GM18507 (cell line): Measurements from ENCODE around the gene HMCN2.
"Not testable (repeated sequence)": the region's sequence is repeated elsewhere in the genome, so short reads cannot be mapped to it uniquely, and the experiment has no call there.

Experiments used
- DNase-seq: peaks from one replicate; pipeline ENCODE4 v3.0.0; 2011; ENCODE audit warnings: low read depth; ENCODE audit not compliant: insufficient read length; ENCODE audit errors: extremely low spot score
- FAIRE-seq: peaks from 2 replicates; lab custom pipeline; 2011; peaks lifted over from hg19 to GRCh38; lab: Jason Lieb, UNC

The HMCN2 gene

DNA sequence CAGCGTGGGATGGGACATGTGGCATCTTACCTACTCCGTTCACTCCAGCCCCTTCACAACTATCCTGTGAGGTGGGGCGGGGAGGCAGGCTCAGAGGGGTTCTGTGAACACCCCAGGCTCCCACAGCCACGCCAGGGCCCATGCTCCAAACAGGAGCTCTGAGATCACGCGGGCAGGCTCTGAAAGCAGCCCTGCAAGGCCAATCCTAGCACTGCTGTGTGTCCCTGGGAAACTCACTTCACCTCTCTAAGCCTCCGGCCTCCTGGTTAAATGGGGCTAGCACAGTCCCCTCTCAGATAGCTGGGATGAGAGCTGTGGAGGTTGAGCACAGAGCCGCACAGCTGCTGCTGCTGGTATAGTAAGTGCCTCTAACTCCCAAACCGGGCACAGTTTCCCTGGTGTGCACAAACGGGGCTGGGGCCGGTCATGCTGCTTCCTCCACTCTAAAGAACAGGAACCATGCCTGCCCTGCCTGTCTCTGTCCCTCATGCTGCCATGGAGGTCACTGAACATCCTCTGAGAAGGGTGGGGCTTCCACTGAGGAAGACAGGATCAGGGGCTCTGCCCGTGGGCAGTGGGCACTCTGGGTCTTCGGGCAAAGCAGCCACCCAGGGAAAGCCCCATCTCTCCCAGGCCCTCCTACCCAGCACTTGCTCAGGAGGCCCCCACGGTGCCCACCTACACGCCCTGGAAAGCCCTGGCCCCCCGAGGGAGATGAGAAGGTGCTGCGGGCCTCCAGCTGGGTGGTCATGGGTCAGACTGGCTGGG, 166.2 kb downstream of the HMCN2 start:
- FAIRE-seq (no peak), DNase-seq (no peak)

DNA sequence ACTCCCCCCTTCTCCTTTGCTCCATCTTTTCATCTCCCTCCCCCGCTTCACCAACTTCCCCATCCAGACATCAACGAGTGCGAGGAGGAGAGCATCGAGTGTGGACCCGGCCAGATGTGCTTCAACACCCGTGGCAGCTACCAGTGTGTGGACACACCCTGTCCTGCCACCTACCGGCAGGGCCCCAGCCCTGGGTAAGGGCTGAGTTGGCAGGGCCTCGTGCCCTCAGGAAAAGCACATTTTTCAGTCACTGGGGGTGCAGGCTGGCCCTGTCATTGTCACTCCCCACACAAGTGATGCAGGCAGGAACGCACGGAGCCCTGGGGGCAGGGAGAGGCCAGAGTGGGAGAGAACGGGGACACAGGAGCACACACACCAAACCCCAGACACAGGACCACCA, 166.8 kb downstream of the HMCN2 start:
- FAIRE-seq: no peak
- no peak for DNase-seq

DNA sequence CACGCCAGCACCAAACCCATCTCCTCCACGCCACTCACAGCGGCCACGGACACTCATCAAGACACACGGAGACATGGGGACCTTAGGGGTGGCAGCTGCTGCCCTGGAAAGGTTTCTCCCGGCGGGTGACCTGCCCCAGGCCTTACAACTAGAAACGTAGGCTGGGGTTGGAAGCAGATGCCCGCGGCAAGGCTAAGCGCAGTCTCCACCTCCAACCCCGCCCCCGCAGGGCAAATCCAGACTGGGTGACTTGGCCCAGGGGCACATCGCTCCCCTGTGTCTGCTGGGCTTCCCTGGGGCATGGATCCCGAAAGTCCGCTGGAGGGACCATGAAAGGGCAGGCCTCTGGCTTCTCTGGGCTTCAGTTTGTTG, 167.2 kb downstream of the HMCN2 start:
- no peak for DNase-seq

DNA sequence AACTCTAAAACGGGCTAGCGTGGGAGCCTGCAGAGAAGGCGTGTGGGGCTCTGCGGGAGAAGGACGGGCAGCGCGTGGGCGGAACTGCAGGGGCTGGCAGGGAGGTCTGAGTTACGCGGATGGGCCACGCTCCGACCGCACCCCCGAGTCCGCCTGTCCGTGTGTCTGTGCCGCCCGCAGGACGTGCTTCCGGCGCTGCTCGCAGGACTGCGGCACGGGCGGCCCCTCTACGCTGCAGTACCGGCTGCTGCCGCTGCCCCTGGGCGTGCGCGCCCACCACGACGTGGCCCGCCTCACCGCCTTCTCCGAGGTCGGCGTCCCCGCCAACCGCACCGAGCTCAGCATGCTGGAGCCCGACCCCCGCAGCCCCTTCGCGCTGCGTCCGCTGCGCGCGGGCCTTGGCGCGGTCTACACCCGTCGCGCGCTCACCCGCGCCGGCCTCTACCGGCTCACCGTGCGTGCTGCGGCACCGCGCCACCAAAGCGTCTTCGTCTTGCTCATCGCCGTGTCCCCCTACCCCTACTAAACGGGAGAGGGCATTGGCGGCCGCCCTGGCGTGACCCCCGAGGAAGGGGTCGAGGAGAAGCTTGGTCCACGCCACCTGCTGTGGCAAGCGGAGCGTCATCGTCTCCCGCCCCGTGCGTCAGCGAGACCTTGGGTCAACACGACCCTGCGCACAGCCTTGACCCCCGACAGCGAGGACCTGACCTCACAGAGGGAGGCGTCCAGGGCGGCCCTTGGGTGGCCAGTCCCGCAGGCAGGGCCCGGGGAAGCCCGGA, 167.8 kb downstream of the HMCN2 start:
- FAIRE-seq: no peak

More for the DNA sequence above, 167.2 kb downstream of the HMCN2 start:
- FAIRE-seq: no peak

DNA sequence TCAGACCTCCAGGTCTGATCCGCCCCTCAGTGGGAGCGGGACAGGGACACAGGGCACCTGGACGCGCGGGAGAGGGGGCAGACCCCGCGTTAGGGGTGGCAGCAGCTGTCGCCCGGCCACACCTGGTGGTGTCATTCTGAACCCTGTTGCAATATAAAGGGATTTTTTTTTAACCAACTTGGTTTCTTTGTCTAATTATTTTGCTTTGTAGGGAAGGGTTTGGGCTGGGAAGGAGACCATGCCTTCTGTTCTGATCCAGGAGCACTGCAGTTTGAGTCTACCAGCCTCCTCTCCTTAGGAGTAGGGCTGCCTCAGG, 168.3 kb downstream of the HMCN2 start:
- DNase-seq (no peak), FAIRE-seq (no peak)

More for the DNA sequence above, 167.8 kb downstream of the HMCN2 start:
- no peak for DNase-seq

DNA sequence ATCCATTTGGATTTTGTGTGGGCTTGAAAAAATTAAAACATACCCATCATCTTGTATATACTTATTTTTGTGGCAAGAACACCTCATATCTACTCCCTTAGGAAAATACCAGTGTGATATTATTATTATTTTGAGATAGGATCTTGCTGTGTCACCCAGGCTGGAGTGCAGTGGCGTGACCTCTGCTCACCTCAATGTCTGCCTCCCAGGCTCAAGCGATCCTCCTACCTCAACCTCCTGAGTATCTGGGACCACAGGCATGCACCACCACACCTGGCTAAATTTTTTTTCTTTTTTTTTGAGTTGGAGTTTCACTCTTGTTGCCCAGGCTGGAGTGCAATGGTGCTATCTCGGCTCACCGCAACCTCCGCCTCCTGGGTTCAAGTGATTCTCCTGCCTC, 169.1 kb downstream of the HMCN2 start:
- FAIRE-seq, DNase-seq: not testable (repeated sequence)

DNA sequence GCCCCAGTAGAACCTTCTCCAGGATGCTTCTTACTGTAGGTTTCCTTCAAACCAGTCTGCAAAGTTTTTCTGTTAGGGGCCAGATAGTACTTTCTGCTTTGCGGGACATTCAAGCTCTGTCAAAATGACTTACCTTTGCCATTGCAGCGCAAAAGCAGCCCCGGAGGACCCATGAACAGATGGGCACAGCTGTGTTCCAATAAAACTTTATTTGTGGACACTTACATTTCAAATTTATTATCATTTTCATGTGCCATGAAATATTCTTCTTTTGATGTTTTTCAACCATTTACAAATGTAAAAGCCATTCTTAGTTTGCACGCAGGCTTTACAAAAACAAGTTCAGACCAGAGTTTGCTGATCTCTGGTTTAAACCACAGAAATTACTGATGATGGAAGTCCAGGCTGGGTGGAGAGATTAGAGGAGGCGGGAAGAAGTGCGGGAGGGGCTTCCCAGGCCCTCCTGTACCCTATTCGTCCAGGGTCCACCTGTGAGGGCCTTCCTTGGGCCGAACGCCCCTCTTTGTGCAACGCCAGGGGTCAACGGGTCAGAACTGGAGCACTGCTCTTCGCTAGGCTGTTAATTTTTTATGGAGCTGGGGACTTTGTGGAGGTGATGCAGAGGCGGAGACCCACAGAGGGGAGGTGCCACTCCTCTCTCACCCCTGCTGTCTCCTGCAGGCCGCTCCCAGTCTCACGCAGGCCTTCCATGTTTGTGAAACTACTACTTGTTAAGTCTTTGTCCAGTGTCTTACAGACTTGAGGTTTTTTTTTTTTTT, 171.6 kb downstream of the HMCN2 start:
- DNase-seq (no peak), FAIRE-seq (no peak)

DNA sequence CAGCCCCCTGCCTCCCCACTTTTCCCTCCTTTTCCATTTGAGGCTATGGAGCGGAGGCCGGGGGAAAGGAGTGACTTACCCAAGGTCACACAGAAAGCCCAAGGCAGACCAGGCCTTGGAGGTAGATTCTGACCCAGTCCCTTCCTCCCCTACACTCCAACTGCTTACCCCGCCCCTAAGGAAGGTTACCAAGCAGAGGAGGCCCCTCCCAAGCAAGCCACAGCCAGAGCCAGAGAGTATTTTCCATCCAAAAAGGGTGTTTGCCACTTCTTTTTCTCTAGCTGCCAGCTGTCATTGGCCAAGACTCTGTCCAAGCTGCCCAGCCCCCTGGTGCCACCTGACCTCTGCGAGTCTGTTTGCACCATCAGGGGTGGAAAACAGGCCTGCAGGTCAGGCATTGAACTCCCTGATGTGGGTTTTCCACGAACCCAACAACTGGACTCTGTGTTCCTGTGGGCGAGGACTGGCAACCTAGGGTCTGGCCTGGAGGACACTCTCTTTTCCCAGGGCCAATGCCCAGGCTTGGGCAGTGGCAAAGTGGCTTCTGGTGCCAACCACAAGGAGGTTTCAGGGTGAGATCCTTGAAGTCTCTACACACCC, 172.9 kb downstream of the HMCN2 start:
- FAIRE-seq (no peak), DNase-seq (no peak)

DNA sequence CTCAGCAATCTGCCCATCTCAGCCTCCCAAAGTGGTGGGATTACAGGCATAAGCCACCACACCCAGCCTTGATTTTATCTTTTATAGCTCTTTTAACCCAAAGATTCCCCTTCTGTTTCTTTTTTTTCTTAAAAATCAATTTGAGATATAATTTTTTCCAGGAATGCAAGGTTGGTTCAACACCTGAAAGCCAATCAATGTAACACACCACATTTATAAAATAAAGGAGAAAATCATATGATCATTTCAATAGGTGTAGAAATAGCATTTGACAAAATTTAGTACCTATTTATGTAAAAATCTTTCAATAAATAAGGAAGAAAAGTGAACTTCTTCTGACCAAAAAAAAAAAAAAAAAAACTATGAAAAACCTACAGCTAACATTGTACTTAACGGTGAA, 175.5 kb downstream of the HMCN2 start:
- FAIRE-seq (no peak), DNase-seq (no peak)

DNA sequence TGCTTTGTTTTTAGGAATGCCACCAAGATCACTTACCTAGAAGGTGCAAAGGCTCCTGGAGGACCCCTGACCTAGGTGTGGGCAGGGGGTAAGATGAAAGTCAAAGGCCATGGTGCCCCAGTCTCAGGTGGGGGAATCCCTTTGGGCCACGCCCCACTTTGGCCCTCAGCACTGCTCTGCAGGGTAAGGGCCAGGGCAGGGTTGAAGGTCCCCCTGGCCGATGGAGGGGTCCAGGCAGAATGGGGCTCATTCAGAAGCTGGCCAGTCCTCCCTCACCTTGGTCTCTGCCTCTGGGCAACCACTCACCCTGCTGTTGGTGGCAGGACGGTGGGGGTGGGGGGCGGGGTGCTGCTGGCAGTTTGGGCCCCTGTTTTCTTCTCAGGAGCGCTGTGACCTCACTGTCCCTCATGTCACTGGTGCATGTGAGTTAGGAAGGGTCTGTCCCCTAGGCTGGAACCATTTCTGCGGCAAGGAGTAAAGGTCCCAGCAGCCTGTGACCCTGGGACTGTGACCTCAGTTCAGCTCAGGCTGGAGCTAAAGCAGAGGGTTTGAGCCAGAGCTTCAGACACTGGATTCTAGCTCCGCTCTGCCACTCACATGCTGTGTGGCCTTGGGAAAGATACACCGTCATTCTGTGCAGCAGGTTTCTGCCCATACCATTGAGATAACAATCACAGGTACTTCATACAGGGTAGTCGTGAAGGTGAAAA, 177.3 kb downstream of the HMCN2 start:
- DNase-seq (no peak), FAIRE-seq (no peak)

DNA sequence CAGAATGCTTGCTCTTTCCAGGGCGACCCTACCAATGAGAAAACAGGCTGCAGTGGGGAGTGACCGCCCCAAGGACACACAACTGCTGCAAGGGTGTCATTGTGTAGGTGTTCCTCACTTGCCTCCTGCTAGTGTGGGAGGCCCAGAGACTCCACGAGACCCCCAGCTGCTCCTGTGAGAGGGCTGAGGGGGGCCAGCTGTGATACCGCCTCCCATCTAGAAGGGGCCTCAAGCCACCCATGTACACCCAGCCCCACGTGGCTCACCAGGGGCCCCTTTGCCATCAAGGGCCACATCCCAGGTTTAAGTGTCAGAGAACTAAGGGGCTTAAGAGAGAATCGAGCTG, 177.9 kb downstream of the HMCN2 start:
- FAIRE-seq: no peak
- no peak for DNase-seq

DNA sequence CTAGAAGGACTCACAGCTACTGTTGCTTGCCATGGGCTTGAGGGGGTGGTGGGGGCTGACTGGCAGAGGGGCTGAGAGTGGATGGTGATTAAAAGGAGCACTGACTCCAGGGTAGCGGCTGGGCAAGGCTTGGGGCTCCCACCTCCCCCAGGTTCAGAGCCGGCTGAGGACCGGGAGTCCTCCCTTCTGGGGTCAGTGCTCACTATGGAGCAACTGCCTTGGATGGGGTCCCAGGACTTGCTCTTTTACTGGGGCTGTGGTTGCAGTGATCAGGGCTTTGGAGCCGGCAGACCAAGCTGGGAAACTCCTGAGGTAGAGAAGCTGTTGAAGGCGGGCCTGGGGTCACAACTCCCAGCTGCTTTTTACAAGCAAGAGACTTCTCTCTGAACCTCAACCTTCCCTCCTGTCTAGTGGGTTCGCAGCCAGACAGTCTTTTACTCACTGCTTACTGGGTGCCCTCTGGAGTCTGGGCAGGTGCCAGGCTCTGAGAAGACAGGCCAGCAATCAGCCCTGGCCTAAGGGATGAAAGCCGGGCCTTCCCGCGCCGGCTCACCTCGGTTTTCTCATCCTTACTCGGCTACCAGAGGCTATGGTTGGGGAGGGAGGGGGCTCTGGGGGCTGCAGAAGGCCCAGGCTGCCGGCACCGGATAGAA, 178.4 kb downstream of the HMCN2 start:
- DNase-seq (no peak), FAIRE-seq (no peak)

DNA sequence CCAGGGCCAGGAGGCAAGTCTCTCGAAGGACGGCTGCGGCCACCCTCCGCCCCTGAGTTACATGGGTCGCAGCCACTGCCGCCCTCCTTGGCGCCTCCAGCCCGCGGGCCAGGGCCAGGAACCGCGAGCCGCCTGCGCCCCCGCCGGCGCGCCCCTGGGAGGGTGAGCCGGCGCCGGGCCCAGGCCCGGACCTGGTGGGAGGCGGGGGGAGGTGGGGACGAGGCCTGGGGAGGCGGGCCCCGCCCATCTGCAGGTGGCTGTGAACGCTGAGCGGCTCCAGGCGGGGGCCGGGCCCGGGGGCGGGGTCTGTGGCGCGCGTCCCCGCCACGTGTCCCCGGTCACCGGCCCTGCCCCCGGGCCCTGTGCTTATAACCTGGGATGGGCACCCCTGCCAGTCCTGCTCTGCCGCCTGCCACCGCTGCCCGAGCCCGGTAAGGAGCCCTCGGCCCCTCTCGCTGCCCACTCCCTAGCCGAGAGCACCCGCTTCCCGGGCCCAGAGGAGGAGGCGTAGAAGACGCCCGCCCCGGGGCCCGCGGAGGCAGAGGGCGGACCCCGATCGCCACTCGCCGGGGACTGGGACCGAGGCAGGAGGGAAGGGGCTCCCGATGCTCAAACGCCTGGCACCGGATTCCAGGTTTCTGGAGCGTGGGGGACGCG, 179.1 kb downstream of the HMCN2 start, which contains the start of gene ASS1:
TSS of gene ASS1 (plus strand) at position 397 of the 657 bp plus-strand sequence. CDS start 7,268 bp downstream, outside the sequence.
- FAIRE-seq (no peak), DNase-seq (no peak)

DNA sequence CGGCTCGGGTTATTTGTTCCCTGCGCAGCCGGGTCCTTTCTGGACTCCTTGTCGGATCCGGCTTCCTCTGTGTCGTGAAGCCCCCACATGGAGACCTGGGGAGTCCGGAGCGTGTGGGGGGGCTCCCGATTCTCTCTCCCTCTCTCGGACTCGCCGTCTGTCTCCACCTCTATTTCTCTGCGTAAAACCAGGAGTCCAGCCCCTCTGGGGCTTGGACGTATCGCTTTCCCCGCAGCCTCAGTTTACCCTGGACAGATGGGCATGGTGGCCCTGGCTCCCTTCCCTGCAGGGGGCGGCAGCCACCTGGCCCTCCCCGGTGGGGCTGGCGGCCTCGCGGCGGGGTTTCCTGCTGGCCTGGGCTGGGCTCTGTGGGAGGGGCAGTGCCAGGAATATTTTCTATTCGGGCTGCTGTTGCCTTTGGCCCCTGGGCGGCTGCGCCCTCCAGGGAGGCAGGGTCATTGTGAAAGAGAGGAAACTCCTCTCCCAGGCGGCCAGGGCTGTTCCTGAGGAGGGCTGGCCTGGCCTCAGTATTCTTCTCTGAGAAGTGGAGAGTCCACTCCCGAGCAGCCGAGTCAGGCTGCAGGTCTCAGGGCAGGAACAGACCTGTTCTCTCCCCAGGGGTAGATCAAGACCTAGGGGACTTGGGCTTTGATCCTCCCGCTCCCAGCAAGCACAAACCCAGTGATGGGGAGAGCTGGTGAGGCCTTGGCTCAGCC, 179.9 kb downstream of the HMCN2 start:
- DNase-seq: no peak
- FAIRE-seq: no peak

DNA sequence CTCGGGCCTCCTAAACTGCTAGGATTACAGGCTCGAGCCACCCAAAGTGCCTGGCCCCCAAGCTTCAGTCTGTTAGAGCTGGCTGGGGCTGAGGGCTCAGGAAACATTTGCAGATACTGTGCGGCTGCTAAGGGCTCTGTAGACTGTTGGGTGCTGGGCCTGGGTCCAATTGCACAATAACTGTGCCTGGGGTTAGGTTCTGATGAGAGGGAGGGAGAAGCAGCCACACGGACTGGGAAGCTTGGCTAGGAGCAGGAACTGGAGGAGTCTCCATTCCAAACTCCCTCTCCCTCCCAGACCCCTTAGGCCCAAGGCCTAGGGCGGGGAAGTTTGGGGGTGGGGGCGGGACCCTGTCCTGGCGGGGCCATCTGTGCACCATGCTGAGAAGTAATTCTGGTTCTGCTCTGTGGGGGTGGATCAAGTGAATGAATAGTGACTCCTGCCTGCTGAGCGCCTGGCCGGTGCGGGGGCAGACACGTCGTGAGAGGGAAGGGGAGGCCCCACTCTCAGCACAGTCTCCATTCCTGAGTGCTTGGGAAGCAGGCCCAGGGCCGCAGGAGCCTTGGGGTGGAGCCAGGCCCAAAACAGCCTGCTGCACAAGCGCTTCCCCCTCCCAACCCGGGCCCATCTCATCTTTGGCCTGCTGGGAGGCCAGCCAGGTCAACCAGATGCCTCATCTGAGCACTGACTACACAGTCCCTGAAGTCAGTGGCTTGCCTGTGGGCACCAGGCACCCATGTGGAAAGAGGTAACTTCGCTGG, 180.7 kb downstream of the HMCN2 start:
- DNase-seq: no peak
- FAIRE-seq: no peak

DNA sequence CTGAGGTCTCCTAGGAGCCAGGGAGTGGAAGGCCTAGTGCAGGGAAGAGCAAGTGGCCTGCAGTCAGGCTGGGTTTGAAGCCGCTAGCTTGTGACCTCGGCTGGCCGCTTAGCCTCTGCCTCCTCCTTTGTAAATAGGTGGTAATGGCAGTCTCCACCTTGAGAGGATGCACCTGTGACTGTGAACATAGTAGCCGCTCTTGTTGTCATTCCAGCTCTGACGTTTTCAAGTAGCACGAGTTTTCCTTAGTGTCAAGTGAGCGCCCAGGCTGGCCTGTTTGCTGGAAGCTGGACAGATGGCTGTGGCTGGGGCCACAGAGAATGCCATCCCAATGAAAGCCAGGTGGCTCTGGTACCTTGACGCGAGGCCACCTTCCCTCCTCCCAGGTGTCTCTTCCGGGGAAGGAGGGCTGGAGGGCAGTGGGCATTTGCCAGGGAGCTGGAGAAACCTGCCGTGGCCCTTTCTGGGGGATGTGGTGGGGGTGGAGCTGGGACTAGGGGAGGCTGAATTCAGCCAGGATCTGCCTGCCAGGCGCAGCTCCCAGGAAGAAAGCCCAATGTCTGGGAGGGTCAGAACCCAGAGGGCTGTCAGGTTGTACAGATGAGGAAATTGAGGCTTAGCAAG, 181.7 kb downstream of the HMCN2 start:
- DNase-seq (no peak), FAIRE-seq (no peak)
